ENCODE results near the gene CENPT.
A peak's percentile ranks its signal among the peaks of the same experiment; 100 is the strongest.
"Not testable (repeated sequence)": the region's sequence is repeated elsewhere in the genome, so short reads cannot be mapped to it uniquely, and the experiment has no call there.

CENPT gene

GRCh38 chr16:67845291-67846062, 2.0 kb downstream of the CENPT start:
- no peak for DNase-seq

GRCh38 chr16:67844497-67844896, 3.0 kb downstream of the CENPT start:
- peak; percentile 9 for DNase-seq

- peak; percentile 30 for DNase-seq
Observed at GRCh38 chr16:67843343-67843765, 4.1 kb downstream of the CENPT start.

DNA sequence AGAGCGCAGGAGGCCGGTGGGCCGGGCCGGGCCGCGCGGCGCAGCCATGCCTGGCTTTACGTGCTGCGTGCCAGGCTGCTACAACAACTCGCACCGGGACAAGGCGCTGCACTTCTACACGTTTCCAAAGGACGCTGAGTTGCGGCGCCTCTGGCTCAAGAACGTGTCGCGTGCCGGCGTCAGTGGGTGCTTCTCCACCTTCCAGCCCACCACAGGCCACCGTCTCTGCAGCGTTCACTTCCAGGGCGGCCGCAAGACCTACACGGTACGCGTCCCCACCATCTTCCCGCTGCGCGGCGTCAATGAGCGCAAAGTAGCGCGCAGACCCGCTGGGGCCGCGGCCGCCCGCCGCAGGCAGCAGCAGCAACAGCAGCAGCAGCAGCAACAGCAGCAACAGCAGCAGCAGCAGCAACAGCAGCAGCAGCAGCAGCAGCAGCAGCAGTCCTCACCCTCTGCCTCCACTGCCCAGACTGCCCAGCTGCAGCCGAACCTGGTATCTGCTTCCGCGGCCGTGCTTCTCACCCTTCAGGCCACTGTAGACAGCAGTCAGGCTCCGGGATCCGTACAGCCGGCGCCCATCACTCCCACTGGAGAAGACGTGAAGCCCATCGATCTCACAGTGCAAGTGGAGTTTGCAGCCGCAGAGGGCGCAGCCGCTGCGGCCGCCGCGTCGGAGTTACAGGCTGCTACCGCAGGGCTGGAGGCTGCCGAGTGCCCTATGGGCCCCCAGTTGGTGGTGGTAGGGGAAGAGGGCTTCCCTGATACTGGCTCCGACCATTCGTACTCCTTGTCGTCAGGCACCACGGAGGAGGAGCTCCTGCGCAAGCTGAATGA, 4.8 kb downstream of the CENPT start:
- DNase-seq: peak; percentile 30

- DNase-seq: peak; percentile 91
Observed at GRCh38 chr16:67841816-67842508, 5.5 kb downstream of the CENPT start, which contains the start of gene THAP11. TSS of gene THAP11 (plus strand) at chr16:67842320. CDS start at chr16:67842555, 235 bp downstream.

DNA sequence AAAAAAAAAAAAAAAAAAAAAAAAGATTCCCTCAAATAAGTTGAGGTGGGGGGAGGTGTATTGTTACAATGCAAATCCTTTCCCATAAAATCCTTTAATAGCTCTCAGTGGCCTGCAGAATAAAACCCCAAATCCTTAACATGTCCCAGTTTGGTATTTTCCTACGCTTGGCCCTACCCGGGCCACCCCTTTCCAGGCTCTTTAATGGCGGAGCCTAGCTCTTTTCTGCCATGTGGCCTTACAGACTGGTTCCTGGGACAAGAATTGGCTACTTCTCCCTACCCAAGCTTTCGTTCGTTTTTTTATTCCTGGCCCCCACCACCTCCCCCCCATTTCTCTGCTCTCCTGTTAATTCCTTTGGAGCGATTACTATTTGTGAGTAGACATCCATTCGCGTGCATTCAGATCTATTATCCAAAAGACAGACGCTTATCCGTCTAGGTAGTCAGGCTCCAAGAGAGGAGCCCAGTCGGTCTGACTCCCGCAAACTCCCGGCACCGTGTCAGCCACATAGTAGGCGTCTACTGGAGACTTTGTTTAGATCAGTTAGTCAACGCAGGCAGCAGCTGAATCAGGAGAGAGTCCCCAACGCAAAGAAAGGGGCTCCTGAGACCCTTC, 6.2 kb downstream of the CENPT start:
- DNase-seq: no peak

GRCh38 chr16:67837811-67838210, 9.7 kb downstream of the CENPT start:
- DNase-seq: no peak

GRCh38 chr16:67837190-67837589, 10.3 kb downstream of the CENPT start:
- DNase-seq: not testable (repeated sequence)

DNA sequence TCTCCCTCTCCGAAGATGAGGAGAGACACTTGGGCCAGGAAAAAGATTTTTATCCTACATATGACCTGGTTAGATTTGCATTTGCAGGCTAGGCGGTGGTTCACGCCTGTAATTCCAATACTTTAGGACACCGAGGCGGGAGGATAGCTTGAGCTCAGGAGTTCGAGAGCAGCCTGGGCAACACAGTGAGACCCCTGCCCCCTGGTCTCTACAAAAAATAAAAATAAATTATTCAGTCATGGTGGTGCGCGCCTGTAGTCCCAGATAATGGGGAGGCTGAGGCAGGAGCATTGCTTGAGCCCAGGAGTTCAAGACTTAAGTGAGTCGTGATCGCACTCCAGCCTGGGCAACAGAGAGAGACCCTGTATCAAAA, 13.3 kb downstream of the CENPT start:
- no peak for DNase-seq

- peak; percentile 83 for DNase-seq
Observed at GRCh38 chr16:67833415-67834241, 13.9 kb downstream of the CENPT start.

DNA sequence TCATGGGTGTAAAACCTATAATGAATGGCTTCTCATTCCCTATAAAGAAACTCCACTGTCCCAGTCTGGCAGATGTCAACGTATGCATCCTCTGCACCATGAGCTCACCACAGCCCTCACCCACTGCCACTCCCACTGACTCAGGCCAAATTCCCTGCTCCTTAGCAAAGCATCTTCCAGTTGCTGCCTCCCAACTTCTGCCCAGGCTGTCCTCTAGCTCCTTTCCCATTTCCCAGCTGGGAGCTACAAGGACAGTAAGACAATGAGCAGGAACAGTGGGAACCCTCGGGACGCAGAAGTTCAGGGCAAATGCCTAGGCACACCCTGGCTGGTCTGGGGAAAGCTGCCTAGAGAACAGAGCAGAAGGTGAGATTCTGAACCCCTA, 14.5 kb downstream of the CENPT start:
- no peak for DNase-seq

DNA sequence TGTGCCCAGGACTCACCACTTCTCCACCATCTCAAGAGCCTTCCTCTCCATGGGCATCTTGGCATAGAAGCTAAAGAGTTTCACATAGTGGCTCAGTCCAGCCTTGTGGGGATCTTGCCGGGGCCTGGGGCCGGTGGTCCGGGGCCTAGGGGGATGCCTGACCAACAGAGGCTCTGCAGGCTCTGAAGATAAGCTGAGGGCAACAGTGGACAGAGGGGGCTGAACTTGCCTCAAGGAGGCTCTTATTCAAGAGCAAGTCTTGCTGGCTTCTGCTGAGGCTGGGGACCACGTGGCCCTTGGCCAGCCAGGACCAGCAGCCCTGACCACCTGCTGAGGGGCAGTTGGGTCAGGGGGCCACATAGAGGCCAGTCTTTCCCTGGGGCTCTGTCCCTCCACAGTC, 18.8 kb downstream of the CENPT start:
- no peak for DNase-seq

DNA sequence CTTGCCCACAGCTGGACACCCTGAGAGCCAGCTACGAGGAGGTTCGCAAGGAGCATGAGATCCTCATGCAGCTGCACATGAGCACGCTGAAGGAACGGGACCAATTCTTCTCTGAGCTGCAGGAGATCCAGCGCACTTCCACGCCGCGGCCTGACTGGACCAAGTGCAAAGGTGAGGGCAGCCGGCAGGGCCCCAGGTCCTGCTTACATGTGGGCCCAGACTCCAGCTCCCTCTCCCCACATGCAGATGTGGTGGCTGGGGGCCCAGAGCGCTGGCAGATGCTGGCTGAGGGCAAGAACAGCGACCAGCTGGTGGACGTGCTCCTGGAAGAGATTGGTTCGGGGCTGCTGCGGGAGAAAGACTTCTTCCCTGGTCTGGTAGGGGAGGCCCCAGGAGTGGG, 21.6 kb downstream of the CENPT start:
- no peak for DNase-seq

- no peak for DNase-seq
Observed at GRCh38 chr16:67825119-67825518, 22.4 kb downstream of the CENPT start.

- DNase-seq: no peak
Observed at GRCh38 chr16:67822511-67822910, 25.0 kb downstream of the CENPT start.

GRCh38 chr16:67820608-67821259, 26.8 kb downstream of the CENPT start:
- DNase-seq: no peak

GRCh38 chr16:67814567-67814966, 32.9 kb downstream of the CENPT start:
- DNase-seq: no peak

- no peak for DNase-seq
Observed at GRCh38 chr16:67811899-67812298, 35.6 kb downstream of the CENPT start.

- no peak for DNase-seq
Observed at GRCh38 chr16:67807148-67807682, 40.3 kb downstream of the CENPT start.

DNA sequence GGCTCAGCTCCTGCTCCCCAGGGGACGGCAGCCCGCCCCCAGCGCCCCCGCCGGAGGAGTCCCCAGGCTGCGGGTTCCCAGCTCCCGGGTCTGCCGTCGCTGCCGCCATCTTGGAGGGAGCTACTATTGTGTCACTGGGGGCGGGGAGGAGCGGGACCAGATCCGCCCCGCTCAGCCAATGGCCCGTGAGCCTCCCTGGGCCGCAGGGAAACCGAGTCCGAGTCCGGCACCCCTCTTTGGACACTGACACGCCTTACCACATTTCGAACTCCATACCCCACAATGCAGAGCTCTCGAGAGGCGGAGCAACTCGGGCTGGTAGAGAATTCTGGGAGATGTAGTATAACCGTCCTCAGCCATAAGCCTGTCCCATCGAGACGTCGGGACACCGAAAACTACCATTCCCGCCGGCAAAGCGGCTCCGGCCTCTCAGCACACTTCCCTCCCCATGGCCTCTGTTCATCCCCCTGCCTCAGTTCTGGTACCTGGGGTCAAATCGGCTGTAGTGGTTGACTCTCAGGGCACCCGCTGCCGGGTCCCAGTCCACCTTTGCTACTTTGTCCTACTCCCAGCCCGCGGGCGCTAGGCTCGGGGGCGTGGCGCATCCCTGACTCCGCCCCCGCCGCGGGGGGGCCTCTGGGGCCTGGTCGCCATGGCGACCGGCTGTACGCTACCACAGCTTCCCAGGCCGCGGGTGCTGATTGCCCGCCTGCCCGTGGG, 40.9 kb downstream of the CENPT start, which contains the start of the genes RANBP10 and TSNAXIP1:
Gene RANBP10, minus strand, starts transcription at position 133 of the 720 bp plus-strand sequence. Its CDS starts 24 bp downstream, at position 109.
Gene TSNAXIP1, plus strand, starts transcription at position 462 of the 720 bp plus-strand sequence. CDS start 261 bp downstream, outside the sequence.
- peak; percentile 95 for DNase-seq

Measured in NCI-H510A treated with DMSO at 0.1 percent for 48 hours (cell line).